GM21367 (cell line): ENCODE results near the gene DEFB124.
"Not testable (repeated sequence)": the region's sequence is repeated elsewhere in the genome, so short reads cannot be mapped to it uniquely, and the experiment has no call there.

Experiments used
- ATAC-seq: cut with Tn5 transposase; IDR thresholded peaks from one replicate; pipeline ENCODE4 v1.9.1; 2021; ENCODE audit not compliant: unreplicated experiment

The DEFB124 gene

DNA sequence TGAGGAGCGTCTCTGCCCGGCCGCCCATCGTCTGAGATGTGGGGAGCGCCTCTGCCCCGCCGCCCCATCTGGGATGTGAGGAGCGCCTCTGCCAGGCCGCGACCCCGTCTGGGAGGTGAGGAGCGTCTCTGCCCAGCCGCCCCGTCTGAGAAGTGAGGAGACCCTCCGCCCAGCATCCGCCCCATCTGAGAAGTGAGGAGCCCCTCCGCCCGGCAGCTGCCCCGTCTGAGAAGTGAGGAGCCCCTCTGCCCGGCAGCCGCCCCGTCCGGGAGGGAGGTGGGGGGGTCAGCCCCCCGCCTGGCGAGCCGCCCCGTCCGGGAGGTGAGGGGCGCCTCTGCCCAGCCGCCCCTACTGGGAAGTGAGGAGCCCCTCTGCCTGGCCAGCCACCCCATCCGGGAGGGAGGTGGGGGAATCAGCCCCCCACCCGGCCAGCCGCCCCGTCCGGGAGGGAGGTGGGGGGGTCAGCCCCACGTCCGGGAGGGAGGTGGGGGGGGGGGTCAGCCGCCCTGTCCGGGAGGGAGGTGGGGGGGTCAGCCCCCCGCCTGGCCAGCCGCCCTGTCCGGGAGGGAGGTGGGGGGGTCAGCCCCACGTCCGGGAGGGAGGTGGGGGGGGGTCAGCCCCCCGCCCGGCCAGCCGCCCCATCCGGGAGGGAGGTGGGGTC, 47.9 kb downstream of the DEFB124 start:
- not testable (repeated sequence) for ATAC-seq

- ATAC-seq: no peak
These were observed 49.1 kb downstream of the DEFB124 start for GRCh38 chr20:31425797-31426196.

GRCh38 chr20:31418307-31418706, 56.6 kb downstream of the DEFB124 start:
- ATAC-seq: no peak

- ATAC-seq: no peak
These were observed 59.3 kb downstream of the DEFB124 start for GRCh38 chr20:31415653-31416052.
